Measurements from ENCODE around the gene TMED5.

Gene TMED5

GRCh38 chr1:93120614-93121013 lies 59.6 kb downstream of the TMED5 start:
- DNase-seq, result no peak

DNA sequence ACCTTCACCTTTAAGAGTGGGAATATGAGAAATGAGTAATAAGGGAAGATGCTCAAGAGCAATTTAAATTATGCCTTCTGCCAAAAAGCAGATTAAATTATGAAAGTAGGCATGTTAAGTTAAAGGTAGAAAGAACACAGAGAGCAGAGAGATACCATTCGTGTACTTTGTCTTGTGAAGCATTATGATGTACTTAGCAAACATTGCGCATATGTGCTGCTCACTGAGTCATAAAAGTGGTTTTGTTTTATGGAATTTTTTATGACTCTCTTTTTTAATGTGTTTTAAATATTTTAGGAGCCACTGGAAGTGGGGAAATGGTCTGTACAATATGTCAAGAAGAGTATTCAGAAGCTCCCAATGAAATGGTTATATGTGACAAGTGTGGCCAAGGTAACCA lies 65.8 kb downstream of the TMED5 start:
- no peak for DNase-seq

- no peak for DNase-seq
Observed at GRCh38 chr1:93113127-93113526, 67.1 kb downstream of the TMED5 start.

- no peak for DNase-seq
Observed at GRCh38 chr1:93111561-93111960, 68.7 kb downstream of the TMED5 start.

GRCh38 chr1:93111065-93111464 lies 69.1 kb downstream of the TMED5 start:
- no peak for DNase-seq

DNA sequence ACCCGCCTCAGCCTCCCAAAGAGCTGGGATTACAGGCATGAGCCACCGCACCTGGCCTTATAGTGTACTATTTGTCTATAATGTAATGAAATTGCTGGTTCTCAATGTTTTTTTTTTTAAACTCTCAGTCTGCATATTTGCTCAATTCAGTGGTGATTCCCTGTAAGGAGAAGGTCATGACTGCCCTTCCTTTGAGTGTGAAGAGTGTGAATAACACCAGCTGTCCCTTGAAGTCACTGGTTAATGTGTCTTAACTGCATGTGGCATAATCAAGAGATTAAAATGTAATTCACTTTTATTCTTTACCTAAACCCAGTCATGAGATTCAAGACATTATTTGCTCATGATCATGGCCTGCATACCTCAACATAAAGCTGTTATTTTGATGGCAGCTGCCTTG lies 70.6 kb downstream of the TMED5 start:
- DNase-seq, result no peak

GRCh38 chr1:93108335-93108734 lies 71.9 kb downstream of the TMED5 start:
- DNase-seq, result no peak

GRCh38 chr1:93107395-93107794 lies 72.8 kb downstream of the TMED5 start:
- DNase-seq, result no peak

- DNase-seq, result no peak
Observed at GRCh38 chr1:93106226-93106625, 74.0 kb downstream of the TMED5 start.

- DNase-seq, result no peak
Observed at GRCh38 chr1:93102142-93102541, 78.1 kb downstream of the TMED5 start.

Measured in NCI-H524 treated with DMSO at 0.1 percent for 48 hours (cell line).